Esophagus squamous epithelium (tissue), 4 donors: ENCODE results near the gene HECTD4.

ENCODE experiments used
- CTCF ChIP-seq, 6 experiments: fragments of 450-650 bp in 4 of 6; fragments of 200-600 bp in 2 of 6; sonication (generic) in 2 of 6; IDR thresholded peaks; one replicate each; pipeline ENCODE4 v1.5.1; 2016 to 2019; ENCODE audit warnings: antibody characterized with exemption in 6 of 6, mild to moderate bottlenecking in 4 of 6, moderate library complexity in 4 of 6
- POLR2A ChIP-seq, 4 donors: fragments of 450-650 bp; IDR thresholded peaks; one replicate each; pipeline ENCODE4 v1.6.1; 2017; ENCODE audit warnings: antibody characterized with exemption in 4 of 4, mild to moderate bottlenecking in 4 of 4, moderate library complexity in 3 of 4

DNA sequence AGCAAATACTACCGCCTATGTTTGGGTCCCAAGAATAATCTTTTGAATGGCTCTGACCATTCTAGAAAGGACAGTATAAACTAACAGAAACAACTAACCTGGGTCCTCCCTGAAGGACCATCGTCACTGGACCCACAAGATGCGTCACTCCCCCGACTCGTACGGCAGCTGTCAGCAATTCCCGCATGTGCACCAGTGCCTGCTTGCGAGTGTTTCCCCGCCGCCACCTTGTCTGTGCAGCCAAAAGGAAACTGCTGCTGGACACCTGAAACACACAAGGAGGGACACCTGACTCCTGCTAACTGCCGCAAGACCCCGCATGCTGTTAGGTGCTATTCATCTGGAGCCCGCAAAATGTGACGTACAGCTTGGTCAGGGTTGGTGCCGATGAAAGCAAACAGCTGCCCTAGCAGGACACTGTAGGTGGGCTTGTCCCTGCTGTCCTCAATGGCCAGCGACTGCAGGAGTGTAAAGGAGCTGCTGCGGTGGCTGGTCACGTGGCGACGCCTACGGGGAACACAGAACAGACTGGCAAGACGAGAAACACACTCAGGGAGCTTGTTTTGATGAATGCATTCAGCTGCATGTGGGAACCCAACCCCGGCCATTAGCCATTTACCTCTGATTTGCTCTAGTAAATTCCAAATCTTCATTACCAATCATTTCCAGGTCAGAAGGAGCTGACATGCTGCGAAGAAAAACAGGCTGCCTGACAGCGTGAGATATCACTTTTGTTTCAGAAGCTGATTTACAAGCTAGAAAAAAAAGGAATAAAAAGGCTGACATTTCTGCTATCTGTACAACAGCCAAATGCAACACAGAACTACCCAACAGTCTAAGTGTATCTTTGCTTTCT, 138.7 kb downstream of the HECTD4 start:
- TF ChIP-seq CTCF (IDR thresholded peaks at IDR 0.05) (no peak), POLR2A (IDR thresholded peaks at IDR 0.05) (no peak)
